Central memory CD4-positive, alpha-beta T cell (primary cell): ENCODE results near the gene AQP3.
A peak's percentile ranks its signal among the peaks of the same experiment; 100 is the strongest.
"Not testable (repeated sequence)": the region's sequence is repeated elsewhere in the genome, so short reads cannot be mapped to it uniquely, and the experiment has no call there.

Experiments
- DNase-seq: peaks from one replicate; pipeline ENCODE4 v3.0.0; 2022

AQP3 gene

GRCh38 chr9:33464045-33464636 is 16.7 kb upstream of the AQP3 start:
- DNase-seq: no peak

- DNase-seq: no peak
These were observed 15.8 kb upstream of the AQP3 start for GRCh38 chr9:33463151-33463550.

DNA sequence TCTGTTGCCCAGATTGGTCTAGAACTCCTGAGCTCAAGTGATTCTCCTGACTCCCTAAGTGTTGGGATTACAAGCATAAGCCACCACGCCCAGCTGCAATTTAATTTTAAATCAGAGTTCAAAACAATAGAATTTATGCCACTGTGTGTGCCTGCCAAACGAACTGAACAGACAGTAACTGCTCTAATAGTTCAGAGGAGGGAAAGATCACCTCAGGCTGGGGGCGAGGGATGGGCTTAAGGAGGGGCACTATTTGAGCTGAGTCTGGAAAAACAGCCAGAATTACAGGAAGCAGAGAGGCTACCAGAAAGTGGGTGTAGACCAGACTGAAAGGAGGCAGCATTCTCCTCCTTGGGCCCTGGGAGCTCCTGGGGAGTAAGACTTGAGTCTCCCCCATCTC is 14.1 kb upstream of the AQP3 start:
- no peak for DNase-seq

GRCh38 chr9:33460854-33461253 is 13.5 kb upstream of the AQP3 start:
- DNase-seq: no peak

- DNase-seq: no peak
These were observed 11.7 kb upstream of the AQP3 start for GRCh38 chr9:33459115-33459514.

GRCh38 chr9:33458444-33458843 is 11.1 kb upstream of the AQP3 start:
- peak; percentile 62 for DNase-seq

GRCh38 chr9:33455945-33456344 is 8.6 kb upstream of the AQP3 start:
- no peak for DNase-seq

DNA sequence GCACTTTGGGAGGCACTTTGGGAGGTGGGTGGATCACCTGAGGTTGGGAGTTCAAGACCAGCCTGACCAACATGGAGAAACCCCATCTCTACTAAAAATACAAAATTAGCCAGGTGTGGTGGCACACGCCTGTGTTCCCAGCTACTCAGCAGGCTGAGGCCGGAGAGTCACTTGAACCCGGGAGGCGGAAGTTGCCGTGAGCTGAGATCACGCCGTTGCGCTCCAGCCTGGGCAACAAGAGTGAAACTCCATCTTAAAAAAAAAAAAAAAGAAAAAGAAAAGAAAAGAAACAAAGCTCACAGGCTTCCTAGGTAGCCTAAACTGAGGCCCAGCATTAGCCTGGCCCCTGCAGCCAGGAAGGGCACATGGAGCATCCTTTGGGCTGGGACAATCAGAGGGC is 8.1 kb upstream of the AQP3 start:
- not testable (repeated sequence) for DNase-seq

GRCh38 chr9:33454661-33455026 is 7.3 kb upstream of the AQP3 start:
- DNase-seq: not testable (repeated sequence)

DNA sequence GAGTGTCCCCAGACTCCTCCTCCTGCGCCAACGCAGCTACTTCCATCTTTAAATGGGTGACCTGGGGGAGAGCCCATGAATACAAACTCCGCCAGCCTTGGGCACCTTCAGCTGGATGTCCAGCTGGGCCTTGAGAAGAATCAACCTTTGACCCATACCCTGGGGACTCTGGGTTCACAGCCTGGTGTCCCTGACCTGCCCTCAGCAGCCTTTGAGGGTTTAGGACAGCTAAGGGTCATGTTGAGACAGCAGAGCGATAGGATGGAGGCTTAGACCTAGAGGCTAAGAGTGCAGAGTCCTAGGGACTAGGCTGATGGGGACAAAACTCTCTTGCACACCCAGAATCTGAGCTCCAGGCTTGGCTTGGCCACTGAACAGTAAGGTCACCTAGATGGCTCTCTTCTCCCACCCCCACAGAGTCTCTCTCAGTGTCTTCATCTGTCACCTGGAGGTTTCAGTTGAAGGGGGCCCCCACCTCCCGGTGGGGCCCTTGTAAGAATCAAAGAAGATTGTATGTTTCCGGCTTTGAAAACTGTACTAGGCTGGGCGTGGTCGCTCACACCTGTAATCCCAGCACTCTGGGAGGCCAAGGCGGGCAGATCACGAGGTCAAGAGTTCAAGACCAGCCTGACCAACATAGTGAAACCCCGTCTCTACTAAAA is 6.7 kb upstream of the AQP3 start:
- DNase-seq: no peak

DNA sequence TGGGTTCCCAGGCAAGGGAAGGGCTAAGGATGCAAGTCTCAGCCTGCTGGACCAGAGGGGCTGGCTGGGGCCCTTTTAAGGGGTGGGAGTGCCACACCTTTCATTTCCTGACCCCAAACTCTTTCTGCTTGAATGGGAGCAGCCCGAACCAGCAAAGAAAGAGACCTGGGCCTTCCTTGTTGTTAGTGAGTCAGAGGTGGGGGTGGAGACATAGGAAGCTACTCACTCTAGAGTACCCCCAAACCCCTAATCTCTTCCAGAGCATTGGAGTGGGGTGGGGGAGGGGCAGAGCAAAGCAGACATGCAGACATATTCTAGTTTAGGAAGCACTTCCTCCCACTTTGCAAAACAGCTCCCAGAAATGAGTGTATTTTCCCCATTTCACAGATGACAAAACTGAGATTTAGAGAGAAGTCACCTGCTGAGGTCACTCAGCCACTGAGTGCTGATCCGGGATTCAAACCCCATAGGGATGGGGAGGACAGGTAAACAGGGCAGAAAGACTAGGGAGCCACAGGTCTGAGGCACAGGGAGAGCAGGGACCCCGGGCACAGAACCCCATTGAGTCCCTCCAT is 6.0 kb upstream of the AQP3 start:
- no peak for DNase-seq

DNA sequence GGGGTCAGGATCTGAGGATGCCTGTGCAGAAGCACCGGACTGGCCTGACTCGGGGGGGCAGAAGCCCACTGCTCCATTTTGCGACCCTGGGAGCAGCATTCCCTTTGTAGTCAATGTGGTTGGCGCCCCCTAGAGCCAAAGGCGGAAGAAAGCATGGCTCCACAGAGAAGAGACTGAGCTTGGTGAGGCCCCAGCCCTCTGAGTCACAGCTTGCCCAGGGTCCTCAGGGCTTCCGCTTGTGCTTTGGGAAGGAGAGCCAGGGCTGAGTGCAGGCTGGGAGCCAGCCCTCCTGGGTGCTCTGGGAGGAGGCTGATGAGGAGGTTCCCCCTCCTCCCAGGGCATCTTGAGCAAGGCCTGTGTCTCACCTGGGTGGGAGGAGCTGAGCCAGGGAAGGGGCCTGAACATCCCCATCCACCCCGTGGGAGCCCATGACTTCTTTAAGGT is 5.5 kb upstream of the AQP3 start:
- no peak for DNase-seq

DNA sequence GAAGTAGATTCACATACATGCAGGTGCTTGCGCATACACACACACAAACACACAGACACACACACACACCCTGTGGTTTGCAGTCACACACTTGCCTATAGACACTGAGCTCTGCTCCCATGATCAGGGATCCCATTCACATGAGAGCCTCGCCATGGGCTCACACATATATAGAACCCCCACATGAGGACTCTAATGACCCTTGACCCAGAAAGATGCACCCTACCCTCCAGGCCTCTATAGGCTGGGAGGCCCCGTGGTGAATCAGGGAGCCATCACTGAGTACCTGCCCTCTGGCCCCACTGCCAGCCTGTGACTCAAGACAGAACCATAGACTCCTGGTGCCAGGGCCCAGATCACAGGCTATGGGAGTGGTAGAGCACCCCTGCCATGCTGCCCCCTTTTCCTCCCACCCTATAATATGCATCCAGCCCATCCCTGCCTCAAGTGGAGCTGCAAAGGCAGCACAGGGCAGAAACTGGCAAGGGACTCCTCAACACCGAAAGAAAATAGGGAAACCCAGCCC is 3.3 kb upstream of the AQP3 start:
- DNase-seq: no peak

DNA sequence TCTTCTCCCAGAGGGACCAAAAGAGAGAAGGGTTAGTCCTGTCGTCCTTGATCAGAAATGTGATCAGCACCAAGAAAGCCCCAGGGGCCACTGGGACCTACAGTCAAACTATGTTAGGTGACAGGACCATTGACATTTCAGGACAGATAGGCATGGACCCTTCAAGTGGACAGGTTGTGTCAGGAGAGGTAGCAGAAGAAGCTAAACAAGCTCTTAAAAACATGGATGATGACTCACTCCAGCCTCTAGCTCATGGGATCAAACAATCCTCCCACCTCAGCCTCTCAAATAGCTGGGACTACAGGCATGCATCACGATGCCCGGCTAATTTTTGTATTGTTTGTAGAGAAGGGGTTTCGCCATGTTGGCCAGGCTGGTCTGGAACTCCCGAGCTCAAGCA is 2.3 kb upstream of the AQP3 start:
- DNase-seq: no peak

- no peak for DNase-seq
These were observed 583 bp upstream of the AQP3 start for GRCh38 chr9:33447799-33448553.

DNA sequence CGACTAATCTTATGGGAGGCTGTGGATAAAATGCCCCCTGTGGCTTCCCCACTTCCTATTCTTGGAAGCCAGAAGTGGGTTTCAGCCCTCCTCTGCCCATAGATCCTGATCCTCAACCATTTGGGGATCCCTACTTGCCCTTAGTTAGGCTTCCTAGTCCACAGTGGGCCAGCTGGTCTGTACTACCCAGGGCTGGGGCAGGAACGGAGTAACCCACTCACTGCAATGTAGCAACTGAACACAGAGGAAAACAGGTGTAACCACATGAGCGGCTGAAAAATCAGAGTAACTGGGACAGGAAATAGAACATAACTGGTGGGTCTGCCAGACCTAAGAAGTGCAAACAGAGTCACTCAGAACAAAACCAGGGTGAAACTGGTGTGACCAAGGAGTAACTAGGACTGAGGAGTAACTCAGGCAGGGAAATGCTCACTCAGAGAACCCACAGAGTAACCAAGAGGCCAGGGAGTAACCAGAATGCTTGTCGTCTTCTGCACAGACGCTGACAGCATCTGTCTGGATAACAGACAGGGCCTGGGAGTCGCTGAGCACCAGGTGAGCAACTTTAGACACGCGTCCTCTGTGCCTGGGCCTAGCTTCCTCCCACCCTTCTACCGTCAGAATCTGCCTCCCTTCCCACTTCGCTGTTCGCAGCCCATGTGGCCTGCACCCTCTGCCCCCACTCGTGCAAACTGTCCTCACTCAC is 1.0 kb downstream of the AQP3 start:
- peak; percentile 84 for DNase-seq

DNA sequence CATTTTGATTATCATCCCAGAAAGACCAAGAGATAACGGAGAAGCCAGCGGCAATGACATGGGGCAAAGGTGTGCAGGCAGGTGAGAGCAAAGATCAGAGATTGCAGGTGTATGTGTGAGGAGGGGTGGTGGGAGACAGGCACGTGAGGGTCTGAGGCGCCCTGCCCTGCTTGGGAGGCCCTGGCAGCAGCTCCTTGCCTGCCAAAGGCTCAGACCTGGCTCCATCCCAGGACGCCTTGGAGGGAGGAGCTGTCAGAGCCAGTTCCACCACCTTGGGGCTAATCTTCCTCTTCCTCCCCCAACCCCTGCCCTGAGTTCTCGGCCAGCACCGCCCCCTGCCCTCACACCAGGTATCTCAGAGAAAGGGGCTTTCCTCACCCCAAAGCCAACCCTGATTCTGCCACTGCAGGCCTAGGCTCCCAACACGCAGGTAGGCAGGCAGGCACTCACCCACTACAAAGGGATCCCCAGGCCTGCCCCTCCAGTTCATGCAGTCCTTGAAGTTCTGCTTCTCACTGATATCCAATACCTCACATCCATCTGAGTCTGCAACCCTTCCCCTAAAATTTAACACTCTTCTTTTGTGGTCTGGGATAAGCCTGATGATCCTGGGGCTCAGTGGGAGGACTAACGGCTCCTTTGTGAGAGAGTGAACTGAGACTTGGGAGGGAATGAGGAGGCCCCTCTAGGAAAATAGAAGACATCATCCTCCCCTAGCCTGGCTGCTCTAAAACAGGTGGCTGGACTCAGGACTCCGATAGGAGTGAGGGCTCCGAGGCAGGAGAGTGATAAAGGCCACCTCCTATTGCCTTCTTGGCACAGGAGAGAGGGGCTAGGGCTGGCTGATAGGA is 1.8 kb downstream of the AQP3 start:
- peak; percentile 55 for DNase-seq

- DNase-seq: no peak
These were observed 3.8 kb downstream of the AQP3 start for GRCh38 chr9:33443464-33444154.

- DNase-seq: no peak
These were observed 4.3 kb downstream of the AQP3 start for GRCh38 chr9:33443047-33443446.

- DNase-seq: no peak
These were observed 5.3 kb downstream of the AQP3 start for GRCh38 chr9:33442125-33442524.

- no peak for DNase-seq
These were observed 6.8 kb downstream of the AQP3 start for GRCh38 chr9:33440609-33441008.
